Astrocyte (in vitro differentiated cells and primary cell): ENCODE data around the gene RRM1.

Source experiments
- EZH2 ChIP-seq: IDR thresholded peaks from 2 replicates; pipeline ENCODE4 v1.6.1; 2012; ENCODE audit warnings: mild to moderate bottlenecking, low read length, inconsistent platforms; ENCODE audit not compliant: insufficient read depth
- TF ChIP-seq, protein P1 (sequence below): IDR thresholded peaks from 2 replicates; pipeline ENCODE4 v1.5.1; 2011; ENCODE audit warnings: low read depth, mild to moderate bottlenecking, inconsistent platforms, low read length, moderate library complexity; ENCODE audit not compliant: insufficient read depth

DNA sequence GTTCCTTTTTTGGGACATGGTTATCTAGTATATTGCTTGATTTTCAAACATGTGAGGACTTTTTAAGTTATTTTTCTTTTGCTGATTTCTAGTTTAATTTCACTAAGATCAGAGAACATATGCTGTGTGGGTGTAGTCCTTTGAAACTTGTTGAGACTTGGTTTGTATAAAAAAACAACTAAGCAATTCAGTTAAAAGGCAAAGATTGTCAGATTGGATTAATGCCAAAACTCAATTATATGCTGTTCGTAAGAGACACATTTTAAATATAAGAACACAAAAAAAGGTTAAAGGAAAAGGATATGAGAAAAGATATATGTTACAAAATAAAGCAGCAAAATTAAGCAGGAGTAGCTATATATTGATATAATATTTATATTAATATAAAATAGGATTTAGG is 17.8 kb upstream of the RRM1 start:
- TF ChIP-seq, protein P1, sequence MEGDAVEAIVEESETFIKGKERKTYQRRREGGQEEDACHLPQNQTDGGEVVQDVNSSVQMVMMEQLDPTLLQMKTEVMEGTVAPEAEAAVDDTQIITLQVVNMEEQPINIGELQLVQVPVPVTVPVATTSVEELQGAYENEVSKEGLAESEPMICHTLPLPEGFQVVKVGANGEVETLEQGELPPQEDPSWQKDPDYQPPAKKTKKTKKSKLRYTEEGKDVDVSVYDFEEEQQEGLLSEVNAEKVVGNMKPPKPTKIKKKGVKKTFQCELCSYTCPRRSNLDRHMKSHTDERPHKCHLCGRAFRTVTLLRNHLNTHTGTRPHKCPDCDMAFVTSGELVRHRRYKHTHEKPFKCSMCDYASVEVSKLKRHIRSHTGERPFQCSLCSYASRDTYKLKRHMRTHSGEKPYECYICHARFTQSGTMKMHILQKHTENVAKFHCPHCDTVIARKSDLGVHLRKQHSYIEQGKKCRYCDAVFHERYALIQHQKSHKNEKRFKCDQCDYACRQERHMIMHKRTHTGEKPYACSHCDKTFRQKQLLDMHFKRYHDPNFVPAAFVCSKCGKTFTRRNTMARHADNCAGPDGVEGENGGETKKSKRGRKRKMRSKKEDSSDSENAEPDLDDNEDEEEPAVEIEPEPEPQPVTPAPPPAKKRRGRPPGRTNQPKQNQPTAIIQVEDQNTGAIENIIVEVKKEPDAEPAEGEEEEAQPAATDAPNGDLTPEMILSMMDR, result no peak
- no peak for TF ChIP-seq EZH2
